Chondrocyte (in vitro differentiated cells): Measurements from ENCODE around the gene TMEM127. TPM values are rescaled to one million over a fixed set of nuclear protein-coding genes. Genes with fewer than 3 reads are reported as not detected.

ENCODE experiments used
- DNase-seq: peaks from one replicate; pipeline ENCODE4 v3.0.0; 2021; ENCODE audit warnings: mixed read lengths, low spot score
- H3K27ac Mint-ChIP-seq: one replicate; pipeline ENCODE4 v1.8.0; 2021; ENCODE audit warnings: mild to moderate bottlenecking, moderate library complexity, mixed read lengths; ENCODE audit not compliant: unreplicated experiment
- H3K27me3 Mint-ChIP-seq: 2 replicates; pipeline ENCODE4 v1.8.0; 2021; ENCODE audit warnings: low read depth, mixed read lengths
- H3K36me3 Mint-ChIP-seq: 2 replicates; pipeline ENCODE4 v1.8.0; 2021; ENCODE audit warnings: low read depth, mixed read lengths
- H3K4me1 Mint-ChIP-seq: 2 replicates; pipeline ENCODE4 v1.8.0; 2021; ENCODE audit warnings: low read depth, mild to moderate bottlenecking, mixed read lengths
- H3K4me3 Mint-ChIP-seq: one replicate; pipeline ENCODE4 v1.8.0; 2021; ENCODE audit warnings: mild to moderate bottlenecking, moderate library complexity, mixed read lengths; ENCODE audit not compliant: unreplicated experiment
- H3K9me3 Mint-ChIP-seq: 2 replicates; pipeline ENCODE4 v1.8.0; 2021; ENCODE audit warnings: low read depth, mixed read lengths
- total RNA-seq: library from RNA; stranded (reverse); gene quantifications from 3 replicates; pipeline ENCODE4 v1.2.1, GENCODE V29; 2021
- TF ChIP-seq, protein P1 (sequence below): fragments of 200-600 bp; sonication (generic); IDR thresholded peaks from 2 replicates; pipeline ENCODE4 v1.5.0; 2021; ENCODE audit warnings: antibody characterized with exemption, mild to moderate bottlenecking, moderate library complexity

The TMEM127 gene
- total RNA-seq, 1 donor from 2014 or later: 54.4 TPM

GRCh38 chr2:96241227-96241626, 24.6 kb downstream of the TMEM127 start:
- Mint-ChIP-seq H3K27me3 (no peaks in the 10 kb centered on the region), H3K36me3 (no peaks in the 10 kb centered on the region), H3K4me3 (no peak overlapping the region), H3K27ac (no peak overlapping the region), H3K4me1 (peaks cover 14% of the 10 kb centered on the region), H3K9me3 (no peaks in the 10 kb centered on the region)
- DNase-seq: peak; percentile 22
- TF ChIP-seq, protein P1, sequence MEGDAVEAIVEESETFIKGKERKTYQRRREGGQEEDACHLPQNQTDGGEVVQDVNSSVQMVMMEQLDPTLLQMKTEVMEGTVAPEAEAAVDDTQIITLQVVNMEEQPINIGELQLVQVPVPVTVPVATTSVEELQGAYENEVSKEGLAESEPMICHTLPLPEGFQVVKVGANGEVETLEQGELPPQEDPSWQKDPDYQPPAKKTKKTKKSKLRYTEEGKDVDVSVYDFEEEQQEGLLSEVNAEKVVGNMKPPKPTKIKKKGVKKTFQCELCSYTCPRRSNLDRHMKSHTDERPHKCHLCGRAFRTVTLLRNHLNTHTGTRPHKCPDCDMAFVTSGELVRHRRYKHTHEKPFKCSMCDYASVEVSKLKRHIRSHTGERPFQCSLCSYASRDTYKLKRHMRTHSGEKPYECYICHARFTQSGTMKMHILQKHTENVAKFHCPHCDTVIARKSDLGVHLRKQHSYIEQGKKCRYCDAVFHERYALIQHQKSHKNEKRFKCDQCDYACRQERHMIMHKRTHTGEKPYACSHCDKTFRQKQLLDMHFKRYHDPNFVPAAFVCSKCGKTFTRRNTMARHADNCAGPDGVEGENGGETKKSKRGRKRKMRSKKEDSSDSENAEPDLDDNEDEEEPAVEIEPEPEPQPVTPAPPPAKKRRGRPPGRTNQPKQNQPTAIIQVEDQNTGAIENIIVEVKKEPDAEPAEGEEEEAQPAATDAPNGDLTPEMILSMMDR: no peak

DNA sequence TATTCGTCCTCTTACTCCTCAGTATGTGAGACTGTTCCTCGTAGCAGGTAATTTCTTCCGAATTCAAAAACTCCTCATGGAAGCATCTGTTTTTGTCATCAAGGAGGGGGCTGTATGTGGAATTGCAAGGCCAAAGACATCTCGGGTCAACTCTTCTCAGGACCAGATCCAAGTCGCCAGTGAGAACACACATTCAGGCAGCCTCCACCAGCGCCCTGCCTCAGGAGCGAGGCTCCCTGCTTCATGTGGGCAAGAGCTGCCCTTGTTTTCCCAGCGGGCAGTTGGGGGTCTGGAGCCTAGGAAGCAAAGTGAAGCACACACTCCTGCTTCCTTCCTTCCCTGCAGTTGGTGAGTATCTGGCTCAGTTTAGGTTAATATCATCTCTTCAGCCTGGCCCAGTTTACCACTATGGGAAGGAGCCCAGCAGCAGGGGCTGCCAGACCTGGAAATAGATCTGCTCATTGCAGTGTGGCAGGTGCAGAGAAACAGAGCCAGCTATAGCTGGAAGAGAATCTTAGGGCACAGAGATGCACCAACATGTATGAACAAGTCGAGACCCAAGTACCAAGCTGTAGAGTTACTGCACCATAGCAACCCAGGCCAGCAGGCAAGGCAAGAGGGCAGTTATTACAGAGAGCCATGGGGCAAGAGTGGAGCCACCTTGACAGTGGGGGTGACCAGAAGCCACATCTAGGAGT, 25.3 kb downstream of the TMEM127 start:
- no peak overlapping the region for H3K27ac Mint-ChIP-seq
- H3K27me3 Mint-ChIP-seq: no peaks in the 10 kb centered on the region
- peak; percentile 9 for DNase-seq
- H3K4me1 Mint-ChIP-seq: peaks cover 6% of the 10 kb centered on the region
- TF ChIP-seq, protein P1: no peak
- H3K4me3 Mint-ChIP-seq: no peak overlapping the region
- H3K9me3 Mint-ChIP-seq: no peaks in the 10 kb centered on the region
- no peaks in the 10 kb centered on the region for H3K36me3 Mint-ChIP-seq

DNA sequence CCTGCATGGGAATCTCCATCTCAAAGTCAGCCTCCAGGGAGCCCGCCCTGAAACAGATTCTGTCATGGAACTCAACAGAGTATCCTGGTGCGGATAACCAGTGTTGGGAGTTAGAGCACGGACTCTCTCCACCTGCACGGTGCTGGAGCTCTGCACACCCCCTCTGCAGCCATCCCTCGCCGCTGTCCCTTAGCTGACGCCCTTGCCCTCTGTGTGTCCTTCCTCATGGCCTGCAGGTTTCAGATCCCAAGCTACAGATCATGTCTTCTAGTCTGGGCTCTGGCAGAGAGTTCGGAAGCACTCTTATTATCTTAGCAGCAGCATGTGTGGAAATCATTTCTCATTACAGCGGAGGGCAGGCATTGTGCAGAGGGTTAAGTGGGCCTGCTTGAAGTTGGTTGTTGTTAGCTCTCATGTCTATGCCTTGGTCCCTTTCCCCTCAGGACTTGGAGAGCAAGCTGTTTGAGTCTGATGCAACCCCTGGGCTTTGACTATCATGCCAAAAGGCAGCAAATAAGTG, 26.0 kb downstream of the TMEM127 start:
- no peaks in the 10 kb centered on the region for H3K9me3 Mint-ChIP-seq
- no peak for DNase-seq
- H3K4me1 Mint-ChIP-seq: peaks cover 5% of the 10 kb centered on the region
- no peak overlapping the region for H3K4me3 Mint-ChIP-seq
- H3K36me3 Mint-ChIP-seq: no peaks in the 10 kb centered on the region
- H3K27ac Mint-ChIP-seq: no peak overlapping the region
- H3K27me3 Mint-ChIP-seq: no peaks in the 10 kb centered on the region
- TF ChIP-seq, protein P1: no peak

GRCh38 chr2:96239091-96239490, 26.7 kb downstream of the TMEM127 start:
- Mint-ChIP-seq H3K27me3 (no peaks in the 10 kb centered on the region), H3K36me3 (no peaks in the 10 kb centered on the region), H3K4me1 (peaks cover 5% of the 10 kb centered on the region), H3K4me3 (no peak overlapping the region), H3K9me3 (no peaks in the 10 kb centered on the region), H3K27ac (no peak overlapping the region)
- TF ChIP-seq, protein P1: no peak
- DNase-seq: no peak

GRCh38 chr2:96238266-96238665, 27.5 kb downstream of the TMEM127 start:
- Mint-ChIP-seq H3K27ac (no peak overlapping the region), H3K36me3 (no peaks in the 10 kb centered on the region), H3K9me3 (no peaks in the 10 kb centered on the region), H3K27me3 (no peaks in the 10 kb centered on the region), H3K4me1 (peaks cover 5% of the 10 kb centered on the region), H3K4me3 (no peak overlapping the region)
- TF ChIP-seq, protein P1: no peak
- DNase-seq: no peak
